GM19468 (cell line): ENCODE results near the gene THOC3.
"Not testable (repeated sequence)": the region's sequence is repeated elsewhere in the genome, so short reads cannot be mapped to it uniquely, and the experiment has no call there.

Source experiments
- ATAC-seq: cut with Tn5 transposase; IDR thresholded peaks from one replicate; pipeline ENCODE4 v1.9.1; 2021; ENCODE audit warnings: mild to moderate bottlenecking, moderate library complexity, moderate number of reproducible peaks; ENCODE audit not compliant: unreplicated experiment; ENCODE audit errors: extremely low read depth

THOC3 gene

GRCh38 chr5:175948329-175949108 lies 19.6 kb downstream of the THOC3 start:
- ATAC-seq: not testable (repeated sequence)

- ATAC-seq: not testable (repeated sequence)
Measured at GRCh38 chr5:175943253-175943652, 24.9 kb downstream of the THOC3 start.

- ATAC-seq: not testable (repeated sequence)
Measured at GRCh38 chr5:175940632-175941031, 27.5 kb downstream of the THOC3 start.

GRCh38 chr5:175938489-175938888 lies 29.6 kb downstream of the THOC3 start:
- not testable (repeated sequence) for ATAC-seq

- ATAC-seq: not testable (repeated sequence)
Measured at GRCh38 chr5:175928752-175929151, 39.4 kb downstream of the THOC3 start.

- ATAC-seq: not testable (repeated sequence)
Measured at GRCh38 chr5:175925106-175925505, 43.0 kb downstream of the THOC3 start.

GRCh38 chr5:175922192-175922885 lies 45.8 kb downstream of the THOC3 start:
- no peak for ATAC-seq

- no peak for ATAC-seq
Measured at GRCh38 chr5:175921061-175921730, 46.9 kb downstream of the THOC3 start.

- ATAC-seq: no peak
Measured at GRCh38 chr5:175920231-175920811, 47.8 kb downstream of the THOC3 start.

- not testable (repeated sequence) for ATAC-seq
Measured at GRCh38 chr5:175915066-175916037, 52.8 kb downstream of the THOC3 start.

GRCh38 chr5:175913835-175914672 lies 54.1 kb downstream of the THOC3 start:
- not testable (repeated sequence) for ATAC-seq

- not testable (repeated sequence) for ATAC-seq
Measured at GRCh38 chr5:175910072-175910471, 58.0 kb downstream of the THOC3 start.
